Right atrium auricular region (tissue), 2 donors: ENCODE results near the gene CD4. TPM values are rescaled to one million over a fixed set of nuclear protein-coding genes. Genes with fewer than 3 reads are reported as not detected.

Source experiments
- DNase-seq: peaks from one replicate; pipeline ENCODE4 v3.0.0-alpha.2; 2019; ENCODE audit warnings: low spot score
- H3K27ac ChIP-seq, 2 donors: fragments of 200-600 bp; sonication (generic); 1 replicate in 1 of 2; 2 replicates in 1 of 2; pipeline ENCODE4 v1.5.1; 2016 to 2019
- H3K27me3 ChIP-seq, 2 donors: fragments of 200-600 bp; sonication (generic); one replicate each; pipeline versions ENCODE4 v1.5.1 to v1.6.0; 2017 to 2019
- H3K36me3 ChIP-seq: fragments of 200-600 bp; sonication (generic); one replicate; pipeline ENCODE4 v1.5.1; 2016
- H3K4me1 ChIP-seq, 2 donors: fragments of 200-600 bp; sonication (generic); one replicate each; pipeline versions ENCODE4 v1.5.1 to v1.6.0; 2017 to 2019
- H3K4me3 ChIP-seq, 2 donors: fragments of 200-600 bp; sonication (generic); 1 replicate in 1 of 2; 2 replicates in 1 of 2; pipeline ENCODE4 v1.5.1; 2017 to 2019; ENCODE audit warnings: mild to moderate bottlenecking in 1 of 2, moderate library complexity in 1 of 2
- H3K9me3 ChIP-seq, 2 donors: fragments of 200-600 bp; sonication (generic); one replicate each; pipeline ENCODE4 v1.5.1; 2019
- CTCF ChIP-seq, 2 donors: fragments of 200-600 bp; sonication (generic); IDR thresholded peaks; one replicate each; pipeline ENCODE4 v1.5.1; 2019; ENCODE audit warnings: antibody characterized with exemption in 2 of 2
- total RNA-seq, 2 donors: library from RNA; depleted of rRNA; stranded (reverse); fragments of >200 nt; gene quantifications; one replicate each; pipeline ENCODE4 v1.1.0, GENCODE V29; 2016

Gene CD4
- total RNA-seq, 2 donors from 2014 or later, result 3.2 to 7.3 TPM

GRCh38 chr12:6763380-6763779 lies 25.9 kb upstream of the CD4 start:
- H3K9me3 ChIP-seq, result no peaks in the 10 kb centered on the region
- H3K4me1 ChIP-seq, result peaks cover 0 to 35% of the 10 kb centered on the region in 2 donors
- no peak for DNase-seq
- H3K36me3 ChIP-seq, result no peaks in the 10 kb centered on the region
- TF ChIP-seq CTCF (IDR thresholded peaks at IDR 0.05), result no peak
- no peaks in the 10 kb centered on the region for H3K27me3 ChIP-seq
- H3K4me3 ChIP-seq, result peak overlapping the region in 1 of 2 donors; percentile 27
- H3K27ac ChIP-seq, result peak overlapping the region; percentile 80 to 88

GRCh38 chr12:6764011-6764828 lies 25.1 kb upstream of the CD4 start:
- Histone ChIP-seq H3K4me1 (peaks cover 0 to 43% of the 10 kb centered on the region in 2 donors), H3K36me3 (no peaks in the 10 kb centered on the region), H3K9me3 (no peaks in the 10 kb centered on the region), H3K4me3 (peak overlapping the region; percentile 13 to 27), H3K27me3 (no peaks in the 10 kb centered on the region), H3K27ac (peak overlapping the region; percentile 80 to 88)
- TF ChIP-seq CTCF (IDR thresholded peaks at IDR 0.05), result no peak
- DNase-seq, result peak; percentile 95

- Histone ChIP-seq H3K27ac (peak overlapping the region; percentile 80 to 88), H3K9me3 (no peaks in the 10 kb centered on the region), H3K4me3 (peak overlapping the region; percentile 72 to 80), H3K27me3 (no peaks in the 10 kb centered on the region), H3K4me1 (peaks cover 0 to 51% of the 10 kb centered on the region in 2 donors), H3K36me3 (peaks cover 6% of the 10 kb centered on the region)
- DNase-seq, result no peak
- no peak for TF ChIP-seq CTCF (IDR thresholded peaks at IDR 0.05)
Measured at GRCh38 chr12:6765048-6765633, 24.2 kb upstream of the CD4 start.

GRCh38 chr12:6765634-6766581 lies 23.4 kb upstream of the CD4 start, which contains the start of gene PTMS:
Gene PTMS, plus strand, starts transcription at chr12:6766363. Its CDS starts 343 bp downstream, at chr12:6766706.
- no peaks in the 10 kb centered on the region for H3K9me3 ChIP-seq
- peak; percentile 83 for DNase-seq
- H3K4me3 ChIP-seq, result peak within 1 kb of the TSS; percentile 72 to 80
- peak within 1 kb of the TSS; percentile 80 to 88 for H3K27ac ChIP-seq
- peaks cover 0 to 51% of the 10 kb centered on the region in 2 donors for H3K4me1 ChIP-seq
- H3K27me3 ChIP-seq, result no peaks in the 10 kb centered on the region
- TF ChIP-seq CTCF (IDR thresholded peaks at IDR 0.05), result no peak
- peaks cover 6% of the 10 kb centered on the region for H3K36me3 ChIP-seq

- Histone ChIP-seq H3K4me3 (peak overlapping the region; percentile 72 to 80), H3K4me1 (peaks cover 0 to 54% of the 10 kb centered on the region in 2 donors), H3K36me3 (peaks cover 6% of the 10 kb centered on the region), H3K27ac (peak overlapping the region; percentile 80 to 88), H3K27me3 (no peaks in the 10 kb centered on the region), H3K9me3 (no peaks in the 10 kb centered on the region)
- peak; percentile 84 for TF ChIP-seq CTCF (IDR thresholded peaks at IDR 0.05)
- peak; percentile 71 for DNase-seq
Measured at GRCh38 chr12:6766651-6767349, 22.5 kb upstream of the CD4 start.
